Body of pancreas (tissue), 4 donors: ENCODE measurements around the gene SMIM24.

ENCODE experiments used
- CTCF ChIP-seq, 7 experiments: fragments of 450-650 bp in 4 of 7; fragments of 200-600 bp in 3 of 7; sonication (generic) in 3 of 7; IDR thresholded peaks; one replicate each; pipeline ENCODE4 v1.5.1; 2016 to 2019; ENCODE audit warnings: antibody characterized with exemption in 7 of 7
- POLR2A ChIP-seq, 3 donors: fragments of 450-650 bp; IDR thresholded peaks; one replicate each; pipeline ENCODE4 v1.6.1; 2016; ENCODE audit warnings: antibody characterized with exemption in 3 of 3, mild to moderate bottlenecking in 2 of 3

GRCh38 chr19:3521104-3521445 is 40.8 kb upstream of the SMIM24 start:
- TF ChIP-seq CTCF (IDR thresholded peaks at IDR 0.05), result no peak
- no peak for TF ChIP-seq POLR2A (IDR thresholded peaks at IDR 0.05)
